ENCODE results near the gene GPR6. TPM values are rescaled to one million over a fixed set of nuclear protein-coding genes. Genes with fewer than 3 reads are reported as not detected.

The GPR6 gene
- not detected in 2 replicates for total RNA-seq

DNA sequence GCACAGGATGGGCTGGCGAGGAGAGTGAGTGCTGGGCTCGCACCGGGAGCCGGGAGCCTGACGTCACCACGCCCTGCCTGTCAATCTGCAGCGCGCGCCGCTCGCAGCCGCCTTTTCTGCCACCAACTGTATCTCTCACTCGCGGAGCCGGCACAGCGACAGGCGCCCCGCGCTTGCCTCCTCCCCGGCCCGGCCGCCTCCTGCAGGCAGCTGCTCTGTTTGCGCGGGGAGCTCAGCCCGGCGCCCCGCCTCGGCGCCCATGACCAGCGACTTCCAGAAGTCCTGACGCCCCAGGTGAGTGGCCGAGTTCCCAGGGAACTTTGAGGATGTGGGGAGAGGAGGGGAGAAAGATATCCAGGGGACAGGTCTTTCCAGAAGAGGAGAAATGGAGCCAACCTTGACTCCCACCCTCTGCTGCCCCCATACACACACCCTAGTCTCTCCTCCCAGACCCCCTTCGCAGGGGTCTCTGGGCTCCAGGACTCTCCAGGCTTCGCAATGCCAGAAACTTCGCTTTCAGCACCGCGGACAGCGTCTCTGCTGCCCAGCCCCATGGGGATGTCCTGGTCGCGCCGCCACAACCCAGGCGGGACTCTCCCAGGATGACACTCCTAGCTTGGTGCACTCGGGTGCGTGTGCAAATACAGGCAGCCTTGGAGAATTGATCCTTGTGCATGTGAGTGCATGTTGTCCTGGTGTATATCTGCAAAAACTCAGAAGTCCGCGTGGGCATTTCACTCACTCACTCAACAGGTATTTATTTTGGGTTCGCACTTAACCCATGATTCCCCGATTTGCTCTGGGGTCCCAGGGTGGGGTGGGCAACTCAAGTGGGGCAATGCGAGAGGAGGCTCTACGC lies at the start of gene GPR6:
Gene GPR6, plus strand, starts transcription at position 138 of the 859 bp plus-strand sequence. CDS start 802 bp downstream, outside the sequence.
- intact Hi-C loops (cut with micrococcal nuclease), result no loop called here

GRCh38 chr6:109934293-109934692 lies 43.8 kb upstream of the GPR6 start:
- intact Hi-C loops (cut with micrococcal nuclease), result no loop called here

- intact Hi-C loops (cut with micrococcal nuclease), result no loop called here
Observed at GRCh38 chr6:109939654-109940053, 38.5 kb upstream of the GPR6 start.

DNA sequence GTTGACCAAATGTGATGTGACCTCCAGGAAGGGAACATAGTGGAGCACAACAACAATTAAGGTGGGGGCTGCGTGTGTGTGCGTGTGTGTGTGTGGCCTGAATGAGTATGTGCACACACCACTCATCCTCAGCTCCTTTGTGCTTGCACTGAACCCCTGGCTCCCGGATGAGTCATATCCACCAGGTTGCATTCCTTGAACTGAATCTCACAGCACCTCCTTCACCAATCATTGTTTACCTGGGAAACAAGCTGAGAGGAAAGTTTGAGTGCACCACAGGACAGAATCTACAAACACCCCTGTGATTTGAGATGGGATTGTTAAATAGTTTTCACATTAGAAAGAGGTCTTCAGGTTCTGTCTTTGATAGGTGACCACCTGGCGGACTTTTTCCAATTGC lies 33.7 kb upstream of the GPR6 start:
- intact Hi-C loops (cut with micrococcal nuclease), result no loop called here

DNA sequence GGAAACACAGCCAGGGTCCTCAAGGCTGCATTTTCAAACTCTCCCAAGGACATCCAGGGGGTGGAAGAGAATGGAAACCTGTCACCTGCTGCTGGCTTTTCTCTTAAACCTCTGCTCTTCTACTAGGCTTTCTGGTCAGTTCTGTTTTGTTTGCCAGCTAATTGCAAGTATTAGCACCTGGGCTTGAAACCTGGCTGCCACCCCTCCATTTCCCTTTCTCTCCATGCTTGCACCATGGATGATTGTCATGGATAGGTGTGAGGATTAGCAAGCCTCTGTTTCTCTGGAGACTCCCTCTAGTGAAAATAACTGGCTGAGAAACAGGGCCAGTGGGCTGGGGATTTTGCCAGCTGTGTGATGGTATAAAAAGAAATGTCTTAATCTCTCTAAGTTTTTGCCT lies 33.0 kb upstream of the GPR6 start:
- intact Hi-C loops (cut with micrococcal nuclease), result no loop called here

DNA sequence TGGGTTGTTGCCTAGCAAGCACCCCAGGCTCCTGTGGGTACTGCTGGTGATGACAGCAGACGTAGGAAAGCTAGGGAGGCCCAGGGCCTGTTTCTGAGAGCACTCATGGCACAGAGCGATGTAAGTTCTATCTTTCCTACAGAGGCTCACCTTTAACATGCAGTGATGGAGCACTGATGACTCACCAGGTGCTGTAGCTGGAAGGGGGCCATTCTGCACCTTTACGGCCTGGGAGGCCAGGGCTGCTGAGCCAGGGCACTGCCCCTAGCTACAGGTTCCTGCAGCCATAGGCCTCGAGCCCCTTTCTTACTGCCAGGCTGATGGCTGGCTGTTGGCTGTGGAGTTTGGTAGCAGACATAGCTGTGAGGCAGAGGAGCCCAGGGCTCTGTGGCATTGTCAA lies 31.1 kb upstream of the GPR6 start:
- intact Hi-C loops (cut with micrococcal nuclease), result no loop called here

- intact Hi-C loops (cut with micrococcal nuclease), result no loop called here
Observed at GRCh38 chr6:109949281-109950065, 28.6 kb upstream of the GPR6 start.

GRCh38 chr6:109955491-109955890 lies 22.6 kb upstream of the GPR6 start:
- intact Hi-C loops (cut with micrococcal nuclease), result no loop called here

DNA sequence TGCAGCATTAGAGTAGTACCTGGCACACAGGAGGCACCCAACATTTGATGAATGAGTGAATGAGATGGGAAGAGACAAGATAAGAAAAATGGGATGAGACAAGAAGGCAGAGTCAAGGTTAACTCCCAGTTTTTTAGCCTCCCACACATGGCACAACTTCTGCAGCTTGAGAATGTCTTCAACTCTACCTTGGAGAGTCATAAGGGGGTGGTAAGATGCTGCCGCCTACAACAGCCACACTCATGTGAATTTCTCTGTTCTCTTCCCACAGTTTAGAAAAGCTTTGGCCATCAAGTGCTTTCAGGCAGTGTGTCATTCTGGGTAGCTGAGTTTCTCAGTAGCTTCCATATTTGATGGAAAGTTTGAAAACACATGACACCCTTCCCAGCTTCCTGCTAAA lies 19.5 kb upstream of the GPR6 start:
- intact Hi-C loops (cut with micrococcal nuclease), result no loop called here

DNA sequence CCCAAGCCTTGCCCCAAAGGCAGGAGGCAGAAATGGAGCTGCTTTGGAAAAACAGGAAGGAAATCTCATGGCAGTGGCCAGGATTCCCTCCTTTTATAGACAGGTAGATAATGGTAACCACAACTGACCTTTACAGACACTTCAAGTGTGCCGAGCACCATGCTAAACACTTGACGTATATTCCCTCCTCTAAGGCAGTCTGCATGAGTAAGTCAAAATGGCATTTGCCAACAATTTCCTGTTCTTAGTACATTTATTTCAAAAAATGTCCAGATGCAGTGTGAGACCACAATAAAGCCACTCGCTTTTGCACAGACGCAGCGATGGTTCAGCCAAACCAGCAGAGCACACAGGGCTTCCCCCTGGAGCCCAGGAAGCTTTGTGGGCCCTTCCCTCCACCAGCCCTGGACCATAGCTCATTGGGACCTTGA lies 16.5 kb upstream of the GPR6 start:
- intact Hi-C loops (cut with micrococcal nuclease), result no loop called here

DNA sequence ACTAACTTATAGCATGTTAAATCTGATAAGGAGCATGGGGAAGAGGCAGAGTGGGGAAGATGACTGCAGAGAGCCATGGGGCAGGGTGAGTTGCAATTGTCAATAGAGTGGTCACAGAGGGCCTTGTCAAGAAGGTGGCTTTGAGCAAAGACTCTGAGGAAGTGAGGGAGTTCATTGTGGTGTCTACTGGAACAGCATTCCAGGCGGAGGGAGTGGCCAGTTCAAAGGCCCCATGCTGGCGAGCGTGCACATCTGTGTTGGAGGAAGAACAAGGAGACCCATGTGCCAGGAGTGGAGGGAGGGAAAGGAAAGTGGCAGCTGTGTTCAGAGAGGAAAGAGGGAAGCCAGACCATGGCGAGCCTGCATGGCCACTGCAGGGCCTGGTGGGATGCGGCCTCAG lies 15.8 kb upstream of the GPR6 start:
- intact Hi-C loops (cut with micrococcal nuclease), result no loop called here

- intact Hi-C loops (cut with micrococcal nuclease), result no loop called here
Observed at GRCh38 chr6:109963598-109964170, 14.4 kb upstream of the GPR6 start.

- intact Hi-C loops (cut with micrococcal nuclease), result no loop called here
Observed at GRCh38 chr6:109964949-109965348, 13.2 kb upstream of the GPR6 start.

- intact Hi-C loops (cut with micrococcal nuclease), result no loop called here
Observed at GRCh38 chr6:109966299-109966698, 11.8 kb upstream of the GPR6 start.

- intact Hi-C loops (cut with micrococcal nuclease), result no loop called here
Observed at GRCh38 chr6:109977791-109978173, 329 bp upstream of the GPR6 start.

DNA sequence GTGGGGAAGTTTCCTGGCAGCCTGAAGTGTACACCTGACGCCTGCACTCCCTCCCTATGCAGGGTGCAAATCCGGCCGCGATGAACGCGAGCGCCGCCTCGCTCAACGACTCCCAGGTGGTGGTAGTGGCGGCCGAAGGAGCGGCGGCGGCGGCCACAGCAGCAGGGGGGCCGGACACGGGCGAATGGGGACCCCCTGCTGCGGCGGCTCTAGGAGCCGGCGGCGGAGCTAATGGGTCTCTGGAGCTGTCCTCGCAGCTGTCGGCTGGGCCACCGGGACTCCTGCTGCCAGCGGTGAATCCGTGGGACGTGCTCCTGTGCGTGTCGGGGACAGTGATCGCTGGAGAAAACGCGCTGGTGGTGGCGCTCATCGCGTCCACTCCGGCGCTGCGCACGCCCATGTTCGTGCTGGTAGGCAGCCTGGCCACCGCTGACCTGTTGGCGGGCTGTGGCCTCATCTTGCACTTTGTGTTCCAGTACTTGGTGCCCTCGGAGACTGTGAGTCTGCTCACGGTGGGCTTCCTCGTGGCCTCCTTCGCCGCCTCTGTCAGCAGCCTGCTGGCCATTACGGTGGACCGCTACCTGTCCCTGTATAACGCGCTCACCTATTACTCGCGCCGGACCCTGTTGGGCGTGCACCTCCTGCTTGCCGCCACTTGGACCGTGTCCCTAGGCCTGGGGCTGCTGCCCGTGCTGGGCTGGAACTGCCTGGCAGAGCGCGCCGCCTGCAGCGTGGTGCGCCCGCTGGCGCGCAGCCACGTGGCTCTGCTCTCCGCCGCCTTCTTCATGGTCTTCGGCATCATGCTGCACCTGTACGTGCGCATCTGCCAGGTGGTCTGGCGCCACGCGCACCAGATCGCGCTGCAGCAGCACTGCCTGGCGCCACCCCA lies 1.2 kb downstream of the GPR6 start:
- intact Hi-C loops (cut with micrococcal nuclease), result no loop called here

- intact Hi-C loops (cut with micrococcal nuclease), result no loop called here
Observed at GRCh38 chr6:109984410-109984809, 6.3 kb downstream of the GPR6 start.

DNA sequence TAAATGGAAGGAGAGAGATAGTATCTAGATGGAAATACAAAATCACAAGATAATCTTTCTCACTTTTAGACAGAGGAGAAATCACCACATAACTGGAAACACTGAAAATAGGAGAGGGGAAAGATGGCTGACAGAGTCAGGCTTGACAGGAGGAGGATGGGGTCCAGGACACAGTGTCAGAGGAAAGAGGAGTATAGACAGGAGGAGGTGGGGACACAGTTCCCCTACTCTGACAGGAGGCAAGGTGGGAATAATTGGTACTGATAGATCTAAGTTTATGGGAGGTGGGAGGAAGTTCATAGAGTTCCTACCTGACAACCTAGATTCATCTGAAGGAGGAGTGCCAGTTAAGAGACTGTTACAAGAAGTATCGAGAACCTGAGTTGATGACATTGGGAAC lies 9.1 kb downstream of the GPR6 start:
- intact Hi-C loops (cut with micrococcal nuclease), result no loop called here

GRCh38 chr6:109991201-109992101 lies 13.3 kb downstream of the GPR6 start:
- intact Hi-C loops (cut with micrococcal nuclease), result no loop called here

GRCh38 chr6:109998159-109998785 lies 20.2 kb downstream of the GPR6 start:
- intact Hi-C loops (cut with micrococcal nuclease), result no loop called here
